Stimulated activated CD8-positive, alpha-beta memory T cell treated with anti-CD3 and anti-CD28 coated beads, Interleukin-4, amount 100 ng/mL, for 24 hours (primary cell): ENCODE results near the gene BLM.

Experiments used
- DNase-seq: peaks from one replicate; pipeline ENCODE4 v3.0.0-alpha.2; 2020; ENCODE audit warnings: low read depth

The BLM gene

DNA sequence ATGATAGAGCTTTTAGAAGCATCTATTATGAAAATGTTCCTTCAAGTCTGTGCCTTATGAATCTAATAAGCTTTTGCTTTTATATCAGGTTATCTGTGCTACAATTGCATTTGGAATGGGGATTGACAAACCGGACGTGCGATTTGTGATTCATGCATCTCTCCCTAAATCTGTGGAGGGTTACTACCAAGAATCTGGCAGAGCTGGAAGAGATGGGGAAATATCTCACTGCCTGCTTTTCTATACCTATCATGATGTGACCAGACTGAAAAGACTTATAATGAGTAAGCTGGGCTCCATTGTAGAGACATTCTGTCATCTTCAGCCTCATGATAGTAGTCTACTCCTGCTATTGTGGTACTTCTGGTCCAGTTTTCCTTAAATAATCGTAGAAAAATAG lies 73.4 kb downstream of the BLM start:
- DNase-seq = no peak

DNA sequence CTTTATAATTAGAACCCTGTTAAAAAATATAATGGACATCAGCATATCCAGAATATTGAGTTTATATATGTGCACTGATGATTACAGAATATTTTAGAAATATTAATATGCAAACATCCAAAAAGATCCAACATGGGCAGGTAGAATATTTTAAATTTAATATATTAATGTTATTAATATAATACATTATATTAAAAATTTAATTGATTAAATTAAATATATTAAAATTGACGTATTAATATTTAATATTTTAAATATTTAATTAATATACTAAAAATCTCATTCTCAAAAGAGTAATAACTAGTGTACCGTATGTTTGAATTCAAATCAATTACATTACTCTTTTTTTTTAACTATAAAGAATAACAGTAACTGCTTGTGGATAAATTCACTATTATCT lies 77.4 kb downstream of the BLM start:
- no peak for DNase-seq

DNA sequence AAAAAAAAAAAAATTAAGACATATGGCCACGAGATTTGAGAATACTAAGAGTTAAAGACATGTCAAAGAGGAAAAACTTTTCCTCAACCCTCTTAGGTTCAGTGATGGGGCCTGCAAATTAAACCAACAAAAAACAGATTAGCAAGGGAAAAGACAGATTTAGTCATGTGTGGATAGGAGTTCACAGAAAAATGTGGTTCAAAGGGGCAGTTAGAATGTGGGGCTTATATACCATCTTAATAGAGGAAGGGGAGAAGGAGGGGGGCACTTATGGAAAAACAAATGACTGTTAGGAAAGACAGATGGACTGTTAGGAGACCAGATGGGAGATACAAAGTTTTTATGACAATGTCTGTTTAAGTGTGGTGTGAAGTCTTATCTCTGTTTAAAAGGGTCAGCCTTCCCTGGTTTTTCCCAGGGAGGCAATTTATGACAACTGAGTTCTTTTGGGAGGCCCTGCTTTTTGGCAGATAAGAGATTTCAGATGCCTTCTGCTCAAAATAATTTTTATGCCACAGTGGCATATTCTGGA lies 82.6 kb downstream of the BLM start:
- DNase-seq = no peak

DNA sequence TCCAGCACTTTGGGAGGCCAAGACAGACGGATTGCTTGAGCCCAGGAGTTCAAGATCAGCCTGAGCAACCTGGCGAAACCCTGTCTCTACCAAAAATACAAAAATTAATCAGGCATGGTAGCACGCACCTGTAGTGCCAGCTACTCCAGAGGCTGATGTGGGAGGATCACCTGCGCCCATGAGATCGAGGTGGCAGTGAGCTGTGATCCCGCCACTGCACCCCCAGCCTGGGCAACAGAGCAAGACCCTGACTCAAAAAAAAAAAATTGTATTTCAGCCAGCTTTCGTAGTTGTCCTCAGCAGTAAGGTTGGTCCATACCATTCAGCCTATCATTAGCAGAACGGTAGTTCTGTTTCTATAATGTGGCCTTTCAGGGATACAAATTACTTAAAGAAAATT lies 84.7 kb downstream of the BLM start:
- no peak for DNase-seq

DNA sequence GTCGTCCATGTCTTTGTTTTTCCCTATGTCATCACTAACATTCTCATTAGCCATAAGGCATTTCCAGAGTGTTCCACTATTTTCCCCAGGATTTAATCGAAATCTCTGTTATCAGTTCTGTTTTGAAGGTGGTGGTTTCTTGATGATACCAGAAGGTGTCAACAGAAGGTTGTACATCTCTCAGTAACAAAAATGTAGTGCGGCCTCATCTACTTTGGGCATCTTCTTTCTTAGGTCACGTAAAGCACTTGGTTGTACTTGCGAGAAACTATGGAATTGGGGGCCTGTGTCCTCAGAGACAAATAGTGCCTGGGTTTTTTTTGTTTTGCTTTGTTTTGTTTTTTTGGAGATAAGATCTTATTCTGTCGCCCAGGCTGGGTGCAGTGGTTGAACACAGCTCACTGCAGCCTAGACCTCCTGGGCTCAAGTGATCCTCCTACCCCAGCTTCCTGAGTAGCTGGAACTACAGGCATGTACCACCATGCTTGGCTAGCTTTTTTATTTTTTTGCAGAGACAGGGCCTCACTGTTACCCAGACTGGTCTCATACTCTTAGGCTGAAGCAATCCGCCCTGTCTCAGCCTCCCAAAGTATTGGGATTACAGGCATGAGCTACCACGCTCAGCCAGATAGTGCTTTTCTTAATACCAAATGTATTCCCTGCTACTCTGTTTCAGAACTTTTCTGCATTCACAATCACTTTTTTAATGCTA lies 90.1 kb downstream of the BLM start:
- no peak for DNase-seq

DNA sequence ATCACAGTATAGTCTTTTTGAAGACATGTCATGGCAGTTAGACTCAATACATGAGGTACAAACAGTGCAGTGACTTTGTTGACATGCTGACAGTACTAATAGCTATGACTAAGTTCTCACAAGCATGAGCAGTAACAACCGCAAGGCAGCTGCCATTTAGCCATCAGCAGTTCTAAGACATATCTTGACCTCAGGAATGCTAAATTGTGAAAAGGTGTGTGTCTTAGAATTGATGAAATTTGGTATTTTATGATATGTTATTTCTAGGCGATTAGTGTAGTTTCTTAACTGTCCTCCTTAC lies 90.6 kb downstream of the BLM start:
- DNase-seq = no peak

DNA sequence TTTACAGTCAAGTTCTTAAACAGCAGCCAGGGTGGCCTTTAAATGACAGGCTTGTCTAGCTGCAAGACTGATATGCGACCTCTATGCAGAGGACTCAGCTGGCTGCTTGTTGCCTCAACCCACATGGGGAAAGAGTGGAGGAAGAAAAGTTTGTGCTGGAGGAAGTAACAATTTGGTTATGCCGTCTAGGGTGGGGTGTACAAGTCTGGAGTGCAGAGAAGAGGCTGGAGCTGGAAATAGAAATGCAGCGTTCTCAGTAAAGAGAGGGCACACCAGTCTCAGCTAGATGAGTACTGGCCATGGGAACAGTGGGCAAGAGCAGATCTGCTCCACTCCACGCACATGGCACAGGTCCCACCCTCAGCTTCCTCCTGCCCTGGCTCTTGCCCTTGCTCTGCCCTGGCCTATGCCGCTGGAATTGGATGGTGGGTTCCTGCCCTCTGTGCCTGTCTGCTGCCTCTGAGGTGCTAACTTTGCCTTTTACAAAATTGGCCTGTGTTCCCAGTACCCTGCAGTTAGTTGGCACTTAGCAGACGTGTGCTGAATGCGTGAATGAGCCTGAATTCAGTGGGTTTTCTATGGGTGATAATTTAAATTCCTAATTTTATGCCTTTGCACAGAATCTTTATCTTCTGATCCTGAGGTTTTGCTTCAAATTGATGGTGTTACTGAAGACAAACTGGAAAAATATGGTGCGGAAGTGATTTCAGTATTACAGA lies 91.5 kb downstream of the BLM start:
- DNase-seq = no peak

DNA sequence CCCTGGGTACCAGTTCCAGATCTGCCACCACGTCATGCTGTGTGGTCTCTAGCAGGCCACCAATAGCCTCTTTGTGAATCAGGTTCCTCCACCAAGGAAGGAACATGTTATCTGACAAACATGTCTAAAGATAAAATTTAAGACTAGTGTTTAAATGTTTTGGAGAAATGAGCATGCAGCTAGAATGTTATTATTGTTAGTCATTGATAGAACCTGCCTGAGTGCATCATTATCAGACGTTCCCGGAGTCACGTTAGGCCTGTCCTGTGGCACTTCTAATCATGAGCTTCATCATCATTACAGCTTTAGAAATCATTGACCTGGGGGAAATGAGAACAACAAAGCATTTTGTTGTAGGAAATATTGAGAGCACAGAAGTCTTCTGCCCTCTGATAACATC lies 92.4 kb downstream of the BLM start:
- no peak for DNase-seq

DNA sequence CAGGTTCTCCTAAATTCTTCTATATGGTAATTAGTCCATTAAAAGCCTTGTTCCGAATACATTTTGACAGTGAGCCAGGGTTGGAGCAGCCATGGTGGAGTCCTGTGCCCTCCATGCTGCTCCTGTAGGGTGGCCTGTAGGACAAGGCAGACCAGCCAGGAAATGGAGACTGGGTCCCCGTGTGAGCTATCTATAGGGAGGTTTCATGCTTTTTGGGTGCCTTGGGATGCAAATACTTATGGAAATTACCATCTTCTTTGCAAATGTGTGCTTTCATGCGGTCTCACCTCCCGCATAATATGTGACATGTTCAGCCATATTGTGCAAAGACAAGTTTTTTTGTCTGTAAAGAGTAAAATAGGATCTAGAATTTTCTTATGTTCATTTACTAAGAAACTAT lies 93.2 kb downstream of the BLM start:
- DNase-seq = no peak

DNA sequence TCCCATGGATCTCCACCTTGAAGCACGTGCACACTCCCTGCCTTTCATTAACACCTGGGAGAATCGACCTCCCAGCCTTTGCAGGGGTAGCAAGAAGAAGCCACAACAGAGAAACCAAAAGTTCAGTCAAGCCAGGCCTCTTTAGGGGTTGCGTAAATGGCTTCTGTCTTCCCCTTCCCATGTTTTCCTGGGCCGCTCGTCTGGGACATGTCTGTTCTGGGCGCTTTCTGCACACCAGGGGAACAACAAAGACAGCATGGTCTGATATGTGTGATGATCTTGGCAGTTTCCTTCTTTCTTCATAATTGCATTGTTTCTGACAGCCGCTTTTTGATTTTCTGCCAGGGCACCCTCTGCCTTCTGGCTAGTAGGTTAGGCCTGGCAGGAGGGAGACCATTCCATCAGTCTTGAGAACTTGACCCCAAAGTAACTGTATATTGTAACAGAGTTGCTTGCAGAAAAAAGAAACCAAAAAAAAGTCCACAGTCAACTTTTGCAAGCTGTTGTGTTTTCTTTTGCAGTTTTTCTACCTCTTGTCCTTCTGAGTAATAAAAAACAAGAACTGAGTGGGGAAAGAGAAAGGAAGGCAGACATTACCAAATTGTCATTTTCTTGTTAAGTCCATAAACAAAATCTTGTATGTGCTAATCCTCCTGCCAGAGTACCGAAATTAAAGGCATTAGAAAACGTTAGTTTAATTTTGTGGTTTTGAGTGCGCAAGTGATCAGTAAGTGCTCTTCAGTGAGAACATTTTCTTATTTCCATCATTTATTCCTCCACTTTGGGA lies 95.2 kb downstream of the BLM start:
- DNase-seq = no peak

DNA sequence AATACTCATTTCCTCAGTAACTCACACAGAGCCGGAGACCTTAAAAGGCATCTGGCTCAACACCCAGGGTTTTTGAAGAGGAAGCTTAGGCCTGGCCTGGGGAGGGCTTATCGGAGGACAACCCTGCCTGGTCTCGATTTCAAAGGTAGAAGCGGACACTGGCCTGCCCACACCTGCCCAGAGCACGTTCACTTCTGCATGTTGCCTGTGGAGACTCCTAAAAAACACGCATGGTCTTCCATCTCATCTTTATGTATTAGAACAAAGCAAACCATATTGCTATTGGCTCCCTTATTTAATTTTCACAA lies 95.8 kb downstream of the BLM start:
- DNase-seq = no peak

DNA sequence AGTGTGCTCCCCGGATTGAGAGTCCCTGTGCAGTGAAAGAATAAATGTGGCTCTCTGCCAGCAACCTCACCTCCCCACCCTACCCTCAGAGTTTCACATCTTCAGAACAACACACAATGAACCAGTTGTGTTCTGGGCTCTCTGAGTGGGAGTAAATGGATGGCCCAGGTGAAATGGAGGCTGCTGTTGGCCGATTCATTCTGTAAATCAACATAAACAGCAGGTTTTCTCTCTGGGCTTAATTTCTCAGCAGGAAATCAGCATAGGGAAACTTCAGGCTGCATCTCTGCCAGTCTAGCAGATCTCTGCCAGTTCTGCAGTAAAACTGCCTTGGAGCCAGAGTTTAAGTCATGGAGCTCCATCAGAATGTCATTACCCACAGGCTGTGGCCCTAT lies 96.6 kb downstream of the BLM start:
- DNase-seq = no peak

DNA sequence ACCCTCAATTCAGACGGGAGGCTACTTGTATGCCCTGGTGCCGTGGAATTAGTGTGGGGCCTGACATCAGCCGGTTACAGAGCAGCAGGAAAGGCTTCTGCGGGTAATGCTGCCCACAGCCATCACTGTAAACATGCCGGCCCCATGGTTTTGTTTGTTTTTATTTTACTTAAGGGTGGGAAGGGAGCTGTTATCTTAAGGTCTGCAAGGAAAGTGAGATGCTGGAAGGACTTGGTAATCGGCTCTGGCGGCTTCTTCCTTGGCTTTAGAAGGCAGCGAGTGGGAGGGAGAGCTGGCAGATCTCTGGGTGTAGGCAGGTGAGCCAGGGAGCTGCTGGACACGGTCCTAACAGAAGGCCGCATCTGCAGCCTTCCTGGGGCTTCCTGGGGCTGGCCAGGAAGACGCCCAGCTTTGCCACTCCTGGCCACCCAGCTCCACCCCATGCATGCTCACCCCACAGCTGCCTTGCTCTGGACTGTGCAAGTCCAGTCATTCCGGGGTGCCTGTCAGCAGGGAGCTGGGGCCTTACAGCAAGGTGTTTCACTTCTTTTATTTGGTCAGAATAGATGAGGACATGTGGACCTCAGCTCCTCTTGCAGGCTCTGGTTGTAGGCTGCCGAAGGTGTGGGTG lies 97.2 kb downstream of the BLM start:
- DNase-seq = no peak

DNA sequence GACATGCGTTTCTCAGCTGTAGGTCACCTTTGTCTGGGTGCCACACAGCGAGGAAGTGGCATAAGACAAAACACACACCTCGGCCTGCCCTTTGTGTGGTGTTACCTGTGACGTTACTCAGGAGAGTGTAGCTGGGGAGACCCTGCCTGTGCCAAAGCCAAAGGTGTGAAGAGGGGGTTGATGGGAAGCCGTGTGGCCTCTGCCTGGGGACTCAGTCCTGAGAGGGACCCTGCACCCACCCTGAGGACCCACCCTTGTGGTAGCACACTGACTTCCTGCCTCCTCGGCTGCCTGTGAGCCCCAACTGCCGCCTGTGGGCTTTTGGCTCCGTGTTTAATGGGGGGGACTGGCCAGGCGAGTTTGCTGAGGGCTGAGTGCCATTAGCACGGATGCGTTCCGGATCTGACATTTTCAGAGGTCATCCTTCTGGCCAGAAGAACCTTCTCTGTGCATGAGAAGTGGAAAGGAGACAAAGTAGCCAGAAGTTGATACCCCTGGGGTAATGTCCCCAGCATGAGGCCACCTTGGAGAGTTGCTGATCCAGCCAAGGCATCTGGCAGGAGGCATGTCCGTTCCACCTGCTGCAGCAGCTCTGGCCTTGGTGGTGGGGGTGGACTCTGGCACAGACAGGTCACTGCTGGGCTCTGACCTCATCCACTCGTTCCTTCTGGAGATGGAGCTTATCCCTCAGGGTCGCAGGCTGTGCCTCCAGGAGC lies 99.4 kb downstream of the BLM start:
- no peak for DNase-seq

DNA sequence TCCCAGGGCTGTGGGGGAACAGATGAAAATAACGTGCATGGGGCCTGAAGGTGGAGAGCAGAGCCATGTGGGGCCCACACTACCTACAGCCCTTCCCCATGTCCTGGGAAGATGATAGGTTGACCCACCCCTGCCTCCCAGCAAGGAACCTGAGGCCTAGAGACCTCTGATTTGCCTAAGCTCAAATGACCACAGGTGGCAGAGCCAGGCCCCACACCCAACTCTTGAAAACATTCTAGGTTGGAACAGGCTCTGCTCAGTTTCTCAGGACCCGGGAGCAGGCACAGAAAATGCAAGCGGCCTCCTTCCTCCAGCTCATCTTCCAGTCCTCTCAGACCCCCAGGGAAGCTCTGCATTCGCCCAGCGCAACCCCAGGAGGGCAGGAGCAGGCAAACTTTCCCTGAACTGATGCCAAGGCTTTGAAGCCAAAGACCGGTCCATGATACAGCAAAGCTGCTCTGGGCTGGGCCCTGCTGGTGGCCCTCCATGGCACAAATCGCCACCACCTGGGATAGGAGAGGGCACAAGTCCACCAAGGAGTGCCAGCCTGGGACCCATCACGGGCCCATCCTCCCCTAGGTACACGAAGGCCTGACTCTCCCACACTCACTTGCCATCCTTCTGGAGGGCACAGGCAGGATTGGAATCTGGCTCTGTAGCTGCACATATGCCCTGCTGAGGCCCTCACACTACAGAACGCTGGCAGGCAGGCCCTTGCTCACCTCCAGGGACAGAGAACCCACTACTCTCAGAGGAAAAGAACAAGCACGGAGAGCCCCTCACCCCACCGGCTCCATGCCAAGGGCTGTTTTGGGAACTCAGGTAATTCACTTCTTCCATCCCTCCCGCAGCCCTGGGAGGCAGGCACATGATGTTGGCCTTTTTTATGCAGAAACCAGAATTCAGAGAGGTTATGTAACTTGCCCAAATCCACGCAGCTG lies 100.2 kb downstream of the BLM start:
- DNase-seq = no peak

DNA sequence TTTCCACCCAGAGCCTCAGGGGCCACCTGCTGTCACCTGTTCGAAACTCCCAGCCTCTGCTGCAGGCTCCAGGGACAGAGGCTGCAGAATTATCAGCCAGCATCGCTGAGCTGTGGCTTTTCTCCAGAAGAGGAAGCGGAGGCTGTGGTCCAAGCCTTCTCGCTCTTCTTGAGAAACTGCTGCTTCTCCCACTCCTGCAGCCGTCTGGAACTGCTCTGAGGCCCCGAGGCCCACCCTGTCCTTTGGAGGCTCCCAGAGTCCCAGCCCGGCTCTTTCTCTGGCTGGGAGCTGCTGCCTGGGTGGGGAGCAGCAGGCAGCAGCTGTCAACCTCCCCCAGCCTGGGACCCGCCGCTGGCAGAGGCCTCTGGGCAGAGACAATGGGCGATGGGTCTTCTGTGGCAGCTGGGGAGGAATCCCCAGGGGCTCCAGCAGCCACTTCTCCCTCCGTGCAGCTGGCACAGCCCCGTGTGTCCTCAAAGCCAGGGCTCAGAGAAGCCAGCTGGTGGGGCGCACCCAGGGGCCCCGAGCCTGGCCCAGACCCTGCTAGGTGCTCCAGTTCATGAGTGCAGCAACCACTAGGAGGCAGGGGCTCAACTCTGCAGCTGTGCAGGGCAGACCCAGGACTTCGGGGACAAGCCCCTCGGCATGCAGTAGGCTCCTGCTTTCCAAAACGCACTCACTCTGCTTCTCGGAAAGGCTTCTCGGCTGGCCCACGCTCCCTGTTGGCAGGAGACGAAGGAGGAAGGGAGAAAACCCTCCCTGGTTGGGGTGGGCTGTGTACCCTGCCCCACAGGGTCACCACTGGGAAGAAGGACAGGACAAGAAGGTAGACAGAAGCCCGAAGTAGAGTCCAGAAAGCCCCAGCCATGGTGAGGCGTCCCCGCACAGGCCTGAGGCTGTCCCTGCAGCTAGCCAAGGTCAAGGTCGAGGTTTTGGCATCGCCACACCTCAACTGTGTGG lies 101.4 kb downstream of the BLM start:
- DNase-seq = no peak

DNA sequence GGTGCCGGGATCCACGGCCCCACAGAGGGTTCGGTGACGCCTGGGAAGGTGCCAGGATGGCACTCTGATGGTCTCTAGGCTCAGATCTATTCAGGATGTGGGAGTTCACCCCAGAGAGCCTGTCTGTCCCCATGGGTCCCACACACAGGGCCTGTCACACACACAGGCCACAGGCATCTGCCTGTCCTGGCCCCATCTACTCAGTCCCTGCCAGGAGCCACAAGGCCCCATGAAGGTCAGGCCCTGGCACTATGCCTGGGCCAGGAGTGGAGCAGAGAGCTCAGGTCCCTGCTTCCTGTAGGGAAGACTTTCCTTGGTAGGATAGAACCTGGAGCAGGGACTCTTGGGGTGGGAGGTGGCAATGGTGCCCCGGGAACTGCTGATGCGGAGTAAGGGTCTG lies 102.2 kb downstream of the BLM start:
- DNase-seq = no peak

DNA sequence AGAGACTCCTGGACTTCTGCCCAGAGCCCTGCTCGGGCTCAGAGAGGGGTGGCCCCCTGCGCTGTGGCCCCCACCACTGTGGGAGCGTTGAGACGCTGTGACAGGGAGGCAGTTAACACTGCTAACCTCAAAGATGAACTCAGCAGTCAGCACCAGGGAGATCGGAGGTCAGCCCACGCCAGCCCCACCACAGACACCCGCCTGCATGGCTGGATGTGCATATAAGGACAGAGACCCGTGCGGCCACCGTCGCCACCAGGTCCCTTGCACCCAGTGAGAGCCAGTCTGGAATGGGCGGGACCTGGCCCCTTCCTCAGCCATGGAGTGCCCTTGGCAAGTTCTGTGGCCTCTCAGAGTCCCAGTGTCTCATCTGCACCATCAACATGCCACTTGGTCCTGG lies 102.7 kb downstream of the BLM start:
- no peak for DNase-seq

DNA sequence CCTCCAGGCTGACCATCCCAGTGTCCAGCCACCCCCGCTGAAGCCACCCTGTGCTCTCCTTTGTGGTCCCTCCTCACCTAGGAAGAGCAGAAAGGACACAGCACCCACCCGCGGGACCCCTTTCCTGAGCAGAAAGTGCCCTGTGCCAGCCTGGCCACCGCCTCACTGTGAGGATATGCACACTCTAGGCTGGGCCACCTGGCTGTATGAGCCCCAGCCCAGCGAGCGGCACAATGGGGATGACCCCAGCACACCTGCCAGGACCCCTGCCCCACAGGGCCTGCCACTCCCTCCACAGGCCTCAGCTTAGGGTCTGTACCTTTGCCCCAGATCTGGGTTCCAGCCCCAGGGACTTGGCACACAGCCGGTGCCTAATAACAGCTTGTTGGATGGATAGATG lies 103.3 kb downstream of the BLM start:
- no peak for DNase-seq
